K562 (cell line): ENCODE data around the gene SLC9A1. TPM values are rescaled to one million over a fixed set of nuclear protein-coding genes. Genes with fewer than 3 reads are reported as not detected.
A peak's percentile ranks its signal among the peaks of the same experiment; 100 is the strongest.

Experiments
- ATAC-seq: fragments of 200-7000 bp; cut with Tn5 transposase; 3 replicates; pipeline ENCODE4 v1.9.1; 2020; ENCODE audit warnings: moderate library complexity
- BruUV-seq: library from RNA; stranded (reverse); fragments of 400-500 nt; replicated peaks from 2 replicates; lab custom pipeline; 2021; lab: Mats Ljungman, UMichigan
- CTCF ChIA-PET: fragments of 300-600 bp; formaldehyde crosslinking; extraction: SDS; loops from one replicate; lab custom pipeline; 2021; ENCODE audit warnings: low intra/inter-chr PET ratio; lab: Yijun Ruan, JAX
- POLR2A ChIA-PET: fragments of 300-600, 350-650 bp; sonication (Branson Sonifier 250); formaldehyde crosslinking; extraction: SDS; loops from one replicate; lab custom pipeline; 2021; ENCODE audit warnings: antibody characterized with exemption, inconsistent platforms; lab: Yijun Ruan, JAX
- DNase-seq, 4 experiments: peaks; one replicate each; pipeline versions ENCODE4 v3.0.0 to v3.0.0-alpha.2; 2011 to 2018; ENCODE audit warnings: low spot score in 3 of 4, mixed read lengths in 3 of 4; ENCODE audit errors: extremely low read depth in 1 of 4
- FAIRE-seq: peaks from 2 replicates; lab custom pipeline; 2011; peaks lifted over from hg19 to GRCh38; lab: Jason Lieb, UNC
- H2AFZ ChIP-seq: 2 replicates; pipeline ENCODE4 v1.6.0; 2011; ENCODE audit warnings: low read depth, low read length, control low read depth, inconsistent platforms
- H3K27ac ChIP-seq: fragments of 200-600 bp; 3 replicates; pipeline ENCODE4 v1.8.0; 2011; ENCODE audit warnings: low read depth, mild to moderate bottlenecking, control low read depth, inconsistent platforms, low read length, moderate library complexity, mixed read lengths; ENCODE audit errors: extremely low read depth
- H3K27me3 ChIP-seq, 2 experiments: fragments of 300-600 bp in 1 of 2; 2 replicates in 1 of 2; 3 replicates in 1 of 2; pipeline versions ENCODE4 v1.6.0 to v1.8.0; 2011; ENCODE audit warnings: inconsistent platforms in 2 of 2, low read length in 2 of 2, mild to moderate bottlenecking in 1 of 2, mixed read lengths in 1 of 2, moderate library complexity in 1 of 2; ENCODE audit not compliant: control insufficient read depth in 2 of 2, insufficient read depth in 2 of 2
- H3K36me3 ChIP-seq: fragments of 300-600 bp; 3 replicates; pipeline ENCODE4 v1.8.0; 2011; ENCODE audit warnings: mild to moderate bottlenecking, low read length, inconsistent platforms; ENCODE audit not compliant: control insufficient read depth, insufficient read depth
- H3K4me1 ChIP-seq, 2 experiments: fragments of 200-600 bp in 1 of 2; replicated peaks in 1 of 2; 2 replicates in 1 of 2; 3 replicates in 1 of 2; pipeline versions ENCODE4 v1.5.1 to v1.8.0; 2011; ENCODE audit warnings: inconsistent platforms in 2 of 2, low read length in 2 of 2, mild to moderate bottlenecking in 1 of 2, mixed read lengths in 1 of 2, moderate library complexity in 1 of 2; ENCODE audit not compliant: control insufficient read depth in 2 of 2, insufficient read depth in 2 of 2
- H3K4me2 ChIP-seq: 2 replicates; pipeline ENCODE4 v1.6.1; 2011; ENCODE audit warnings: low read length, control low read depth, inconsistent platforms, mixed read lengths; ENCODE audit not compliant: insufficient read depth
- H3K4me3 ChIP-seq: fragments of 200-600 bp; sonication (generic), shearing (Covaris generic); 2 replicates; pipeline ENCODE4 v1.5.1; 2016; ENCODE audit warnings: control low read depth, inconsistent platforms
- H3K79me2 ChIP-seq: fragments of 200-600 bp; 3 replicates; pipeline ENCODE4 v1.8.0; 2011; ENCODE audit warnings: low read length, inconsistent platforms; ENCODE audit not compliant: control insufficient read depth, insufficient read depth
- H3K9ac ChIP-seq, 2 experiments: 2 replicates each; pipeline versions ENCODE4 v1.6.0 to v1.6.1; 2011; ENCODE audit warnings: low read depth in 2 of 2, low read length in 2 of 2, control low read depth in 1 of 2, inconsistent platforms in 1 of 2, mild to moderate bottlenecking in 1 of 2, mixed read lengths in 1 of 2; ENCODE audit not compliant: insufficient read depth in 1 of 2
- H3K9me1 ChIP-seq: one replicate; pipeline ENCODE4 v1.6.0; 2011; ENCODE audit warnings: inconsistent platforms, mild to moderate bottlenecking, low read length, moderate library complexity; ENCODE audit not compliant: control insufficient read depth, insufficient read depth
- H3K9me3 ChIP-seq: replicated peaks from 2 replicates; pipeline ENCODE4 v1.5.1; 2011; ENCODE audit warnings: low read depth, low read length, inconsistent platforms; ENCODE audit not compliant: control insufficient read depth, insufficient read depth
- H4K20me1 ChIP-seq: replicated peaks from 2 replicates; pipeline ENCODE4 v1.6.1; 2011; ENCODE audit warnings: low read length, inconsistent platforms, mixed read lengths; ENCODE audit not compliant: control insufficient read depth, insufficient read depth
- BCOR ChIP-seq: fragments of 450-650 bp; IDR thresholded peaks from 2 replicates; pipeline ENCODE4 v1.6.1; 2016
- GTF2E2 ChIP-seq: fragments of 200-800 bp; sonication (Bioruptor generic); IDR thresholded peaks from 2 replicates; pipeline ENCODE4 v1.6.1; 2016; ENCODE audit warnings: missing genetic modification characterization, missing compliant biosample characterization
- HMG20B ChIP-seq: fragments of 250-450 bp; sonication (Bioruptor Pico); IDR thresholded peaks from 2 replicates; pipeline ENCODE4 v1.5.0; 2021; ENCODE audit warnings: mild to moderate bottlenecking
- KDM1A ChIP-seq, 2 experiments: fragments of 450-650 bp; IDR thresholded peaks; 2 replicates each; pipeline ENCODE4 v1.6.1; 2016; ENCODE audit warnings: mild to moderate bottlenecking in 2 of 2
- NFIC ChIP-seq: fragments of 450-650 bp; IDR thresholded peaks from 2 replicates; pipeline ENCODE4 v1.6.1; 2017; ENCODE audit warnings: mild to moderate bottlenecking, inconsistent platforms
- RBM25 ChIP-seq: fragments of 200-400 bp; formaldehyde crosslinking; IDR thresholded peaks from 2 replicates; pipeline ENCODE4 v1.6.1; 2018; ENCODE audit warnings: low read length, low read depth, moderate library complexity; ENCODE audit not compliant: severe bottlenecking
- SMARCA5 ChIP-seq: fragments of 450-650 bp; IDR thresholded peaks from 2 replicates; pipeline ENCODE4 v1.6.1; 2016
- TEAD2 ChIP-seq: fragments of 450-650 bp; IDR thresholded peaks from 2 replicates; pipeline ENCODE4 v1.6.1; 2016; ENCODE audit warnings: missing genetic modification characterization, control low read depth, missing compliant biosample characterization
- ZFP36 ChIP-seq: fragments of 150-350 bp; IDR thresholded peaks from 2 replicates; pipeline ENCODE4 v1.6.1; 2018; ENCODE audit warnings: low read length, low read depth; ENCODE audit not compliant: partially characterized antibody
- WGBS: fragments of 100-300 bp; shearing (Covaris generic); methylation state at CpG from one replicate; pipeline ENCODE4 v1.1.6; 2016; ENCODE audit warnings: low coverage, mixed read lengths; ENCODE audit not compliant: insufficient coverage; ENCODE audit errors: missing lambda C conversion rate; 5-methylcytosine and 5-hydroxymethylcytosine counted together
- in situ Hi-C: fragments of 300-500 bp; cut with MboI; formaldehyde crosslinking; loops from 4 replicates; pipeline ENCODE4 v1.15.0; 2018; ENCODE audit warnings: inconsistent platforms, mixed read lengths
- intact Hi-C: fragments of 100-400 bp; cut with micrococcal nuclease; formaldehyde crosslinking; loops from 2 replicates; pipeline ENCODE4 v1.14.2; 2022
- polyA plus RNA-seq, 8 experiments: library from polyadenylated mRNA; depleted of rRNA in 4 of 8; stranded (reverse) in 5 of 8; unstranded in 3 of 8; fragments of >200 nt; fragmentation: Nextera tagmentation in 2 of 8; fragmentation: Illumina TruSeq in 1 of 8; extraction: Ambion mirVana in 2 of 8; extraction: Trizol in 1 of 8; gene quantifications; 2 replicates each; pipeline versions ENCODE4 v1.2.1 to v1.2.3, GENCODE V29; 2011 to 2014; ENCODE audit warnings: inconsistent platforms in 1 of 8, missing spikeins in 1 of 8
- total RNA-seq, 7 experiments: library from RNA; depleted of rRNA in 6 of 7; stranded (reverse); fragments of >200 nt in 6 of 7; fragmentation: Illumina TruSeq in 2 of 7; extraction: Trizol in 2 of 7; gene quantifications; 2 replicates each; pipeline versions ENCODE4 v1.2.1 to v1.2.3, GENCODE V29; 2011 to 2021; ENCODE audit warnings: low replicate concordance in 1 of 7
- TF ChIP-seq, protein P1 (sequence below): fragments of 450-650 bp; IDR thresholded peaks from 2 replicates; pipeline ENCODE4 v1.6.1; 2014; ENCODE audit warnings: low read depth, mild to moderate bottlenecking, moderate library complexity, borderline replicate concordance
- TF ChIP-seq, protein P2 (sequence below): fragments of 250-450 bp; sonication (Bioruptor Pico); IDR thresholded peaks from 2 replicates; pipeline ENCODE4 v1.5.0; 2020; ENCODE audit warnings: mild to moderate bottlenecking, borderline replicate concordance

Gene SLC9A1
- total and polyA plus RNA-seq, 9 of the 15 experiments (the other 6 are each of a cell fraction or from before 2014, with no cell fraction given) = 0.59 to 14.4 (median 2.0) TPM

DNA sequence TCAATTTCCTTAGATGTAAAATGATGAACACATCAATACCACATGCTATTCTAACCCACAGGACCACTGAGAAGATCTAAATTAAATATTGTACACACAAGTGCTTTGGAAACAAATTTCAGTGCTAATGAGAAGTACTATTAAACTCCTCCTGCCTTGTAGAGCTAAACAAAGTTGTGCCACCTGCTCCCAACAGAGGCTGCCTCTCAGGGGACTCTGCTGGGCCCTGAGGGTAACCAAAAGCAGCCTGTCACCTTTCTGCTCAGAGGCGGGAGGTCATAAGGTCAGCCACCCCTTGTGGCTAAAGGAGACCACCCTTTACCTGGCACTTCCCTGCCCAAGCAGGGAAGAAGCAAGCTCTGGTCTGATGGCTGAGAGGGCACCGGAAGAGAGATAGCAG lies 6.3 kb downstream of the SLC9A1 start (continued):
- TF ChIP-seq, protein P1, sequence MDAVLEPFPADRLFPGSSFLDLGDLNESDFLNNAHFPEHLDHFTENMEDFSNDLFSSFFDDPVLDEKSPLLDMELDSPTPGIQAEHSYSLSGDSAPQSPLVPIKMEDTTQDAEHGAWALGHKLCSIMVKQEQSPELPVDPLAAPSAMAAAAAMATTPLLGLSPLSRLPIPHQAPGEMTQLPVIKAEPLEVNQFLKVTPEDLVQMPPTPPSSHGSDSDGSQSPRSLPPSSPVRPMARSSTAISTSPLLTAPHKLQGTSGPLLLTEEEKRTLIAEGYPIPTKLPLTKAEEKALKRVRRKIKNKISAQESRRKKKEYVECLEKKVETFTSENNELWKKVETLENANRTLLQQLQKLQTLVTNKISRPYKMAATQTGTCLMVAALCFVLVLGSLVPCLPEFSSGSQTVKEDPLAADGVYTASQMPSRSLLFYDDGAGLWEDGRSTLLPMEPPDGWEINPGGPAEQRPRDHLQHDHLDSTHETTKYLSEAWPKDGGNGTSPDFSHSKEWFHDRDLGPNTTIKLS = no peak

DNA sequence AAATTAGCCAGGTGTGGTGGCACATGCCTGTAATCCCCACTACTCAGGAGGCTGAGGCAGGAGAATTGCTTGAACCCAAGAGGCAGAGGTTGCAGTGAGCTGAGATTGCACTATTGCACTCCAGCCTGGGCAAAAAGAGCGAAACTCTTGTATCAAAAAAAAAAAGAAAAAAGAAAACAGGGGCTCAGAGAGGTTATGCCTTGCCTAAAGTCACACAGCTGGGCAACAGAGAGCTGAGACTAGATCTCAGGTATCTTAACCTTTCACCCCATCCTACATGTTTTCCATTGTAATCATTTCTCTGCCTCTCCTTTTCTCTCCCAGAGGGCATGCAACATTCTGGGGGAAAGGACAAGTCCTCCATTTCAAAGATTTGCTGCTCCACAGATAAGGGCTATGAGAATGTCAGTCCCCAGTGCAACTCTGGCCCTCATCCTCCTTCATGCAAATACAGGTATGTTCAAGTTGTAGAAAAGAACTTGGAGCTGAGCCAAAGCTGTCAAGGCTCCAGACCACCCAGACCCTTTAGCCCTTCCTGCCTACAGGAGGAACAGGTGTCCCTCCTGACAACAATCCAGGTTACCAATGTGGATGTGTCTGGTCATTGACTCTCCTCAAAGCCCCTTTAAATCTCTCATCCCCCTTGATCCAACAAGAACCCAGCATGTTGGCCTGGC lies 6.9 kb downstream of the SLC9A1 start:
- BruUV-seq = no TSS peak
- in situ Hi-C loops = no loop called here
- no peak for FAIRE-seq

More for the DNA sequence above, 6.9 kb downstream of the SLC9A1 start:
- ChIA-PET CTCF (no interaction called here), POLR2A (interaction anchor here (0.7 to 11.8 kb wide), 6 partner anchors 8 to 758 kb away, joined by 3 to 380 read pairs (median 5); no protein-coding TSS in a partner anchor)
- ATAC-seq (no peak), DNase-seq (no peak)
- Histone ChIP-seq H3K9me1 (no peaks in the 10 kb centered on the region), H3K36me3 (no peaks in the 10 kb centered on the region; the same call in 2 of the 3 replicates), H3K79me2 (peaks cover 27% of the 10 kb centered on the region), H3K4me1 (peaks cover 16 to 23% of the 10 kb centered on the region in 2 experiments), H3K27ac (no peak overlapping the region), H4K20me1 (peaks cover 13% of the 10 kb centered on the region; the same call in 1 of the 2 replicates), H2AFZ (no peak overlapping the region), H3K27me3 (no peaks in the 10 kb centered on the region), H3K9ac (no peak overlapping the region), H3K9me3 (0 out of 2 replicates have a peak, but pooled peaks cover 4% of the 10 kb centered on the region), H3K4me2 (no peak overlapping the region), H3K4me3 (no peak overlapping the region)
- TF ChIP-seq, protein P2, sequence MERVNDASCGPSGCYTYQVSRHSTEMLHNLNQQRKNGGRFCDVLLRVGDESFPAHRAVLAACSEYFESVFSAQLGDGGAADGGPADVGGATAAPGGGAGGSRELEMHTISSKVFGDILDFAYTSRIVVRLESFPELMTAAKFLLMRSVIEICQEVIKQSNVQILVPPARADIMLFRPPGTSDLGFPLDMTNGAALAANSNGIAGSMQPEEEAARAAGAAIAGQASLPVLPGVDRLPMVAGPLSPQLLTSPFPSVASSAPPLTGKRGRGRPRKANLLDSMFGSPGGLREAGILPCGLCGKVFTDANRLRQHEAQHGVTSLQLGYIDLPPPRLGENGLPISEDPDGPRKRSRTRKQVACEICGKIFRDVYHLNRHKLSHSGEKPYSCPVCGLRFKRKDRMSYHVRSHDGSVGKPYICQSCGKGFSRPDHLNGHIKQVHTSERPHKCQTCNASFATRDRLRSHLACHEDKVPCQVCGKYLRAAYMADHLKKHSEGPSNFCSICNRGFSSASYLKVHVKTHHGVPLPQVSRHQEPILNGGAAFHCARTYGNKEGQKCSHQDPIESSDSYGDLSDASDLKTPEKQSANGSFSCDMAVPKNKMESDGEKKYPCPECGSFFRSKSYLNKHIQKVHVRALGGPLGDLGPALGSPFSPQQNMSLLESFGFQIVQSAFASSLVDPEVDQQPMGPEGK (CRISPR knock-in tag) = no peak
- TF ChIP-seq BCOR = peak; percentile 86
- peak; percentile 73 for TF ChIP-seq ZFP36
- peak; percentile 70 for TF ChIP-seq SMARCA5
- TF ChIP-seq TEAD2 (tag) = no peak
- TF ChIP-seq NFIC = peak; percentile 73
- no peak for TF ChIP-seq GTF2E2 (tag)
- TF ChIP-seq HMG20B (CRISPR knock-in tag) = no peak
- 0 out of 4 replicates have a peak, but pooled peaks of 1 of the 2 experiments have one; percentile 19 for TF ChIP-seq KDM1A (IDR thresholded peaks at IDR 0.05)
- peak; percentile 71 for TF ChIP-seq RBM25
- WGBS = 100% methylated on average over 1 of the region's 1 CpG
- intact Hi-C loops = no loop called here
